GM18867 (cell line): ENCODE results near the gene KAZN.
"Not testable (repeated sequence)": the region's sequence is repeated elsewhere in the genome, so short reads cannot be mapped to it uniquely, and the experiment has no call there.

Experiments used
- ATAC-seq: cut with Tn5 transposase; IDR thresholded peaks from one replicate; pipeline ENCODE4 v1.9.1; 2021; ENCODE audit warnings: mild to moderate bottlenecking, moderate library complexity; ENCODE audit not compliant: unreplicated experiment

KAZN gene

GRCh38 chr1:14598498-14599182 lies at the start of gene KAZN:
Gene KAZN, plus strand, starts transcription at chr1:14598685.
- ATAC-seq, result no peak

- no peak for ATAC-seq
These were observed 48.4 kb upstream of the KAZN start for GRCh38 chr1:14549897-14550620.

- ATAC-seq, result no peak
These were observed 47.1 kb upstream of the KAZN start for GRCh38 chr1:14551386-14551785.

- no peak for ATAC-seq
These were observed 46.1 kb upstream of the KAZN start for GRCh38 chr1:14552246-14552965.

- no peak for ATAC-seq
These were observed 44.8 kb upstream of the KAZN start for GRCh38 chr1:14553711-14554110.

GRCh38 chr1:14555091-14555490 lies 43.4 kb upstream of the KAZN start:
- no peak for ATAC-seq

- ATAC-seq, result no peak
These were observed 37.3 kb upstream of the KAZN start for GRCh38 chr1:14561014-14561693.

- no peak for ATAC-seq
These were observed 33.4 kb upstream of the KAZN start for GRCh38 chr1:14565090-14565489.

- no peak for ATAC-seq
These were observed 31.4 kb upstream of the KAZN start for GRCh38 chr1:14567056-14567455.

- ATAC-seq, result no peak
These were observed 30.6 kb upstream of the KAZN start for GRCh38 chr1:14567903-14568302.

GRCh38 chr1:14568716-14569355 lies 29.6 kb upstream of the KAZN start:
- no peak for ATAC-seq

- no peak for ATAC-seq
These were observed 28.0 kb upstream of the KAZN start for GRCh38 chr1:14570514-14570913.

- no peak for ATAC-seq
These were observed 26.4 kb upstream of the KAZN start for GRCh38 chr1:14571810-14572767.

GRCh38 chr1:14572861-14573260 lies 25.6 kb upstream of the KAZN start:
- no peak for ATAC-seq

GRCh38 chr1:14576155-14576554 lies 22.3 kb upstream of the KAZN start:
- ATAC-seq, result no peak

GRCh38 chr1:14577261-14577660 lies 21.2 kb upstream of the KAZN start:
- no peak for ATAC-seq

GRCh38 chr1:14578156-14578555 lies 20.3 kb upstream of the KAZN start:
- no peak for ATAC-seq

GRCh38 chr1:14580295-14580694 lies 18.2 kb upstream of the KAZN start:
- not testable (repeated sequence) for ATAC-seq

- ATAC-seq, result no peak
These were observed 17.5 kb upstream of the KAZN start for GRCh38 chr1:14580986-14581385.

- ATAC-seq, result no peak
These were observed 14.7 kb upstream of the KAZN start for GRCh38 chr1:14583788-14584187.
